RKO (cell line): ENCODE data around the gene INS.
"Not testable (repeated sequence)": the region's sequence is repeated elsewhere in the genome, so short reads cannot be mapped to it uniquely, and the experiment has no call there.

Experiments
- DNase-seq: peaks from one replicate; pipeline ENCODE4 v3.0.0-alpha.2; 2016; ENCODE audit warnings: low spot score

The INS gene

GRCh38 chr11:2198621-2199365, 37.8 kb upstream of the INS start:
- no peak for DNase-seq

- DNase-seq = no peak
These were observed 36.9 kb upstream of the INS start for GRCh38 chr11:2197771-2198520.

GRCh38 chr11:2196970-2197770, 36.2 kb upstream of the INS start:
- peak; percentile 70 for DNase-seq

GRCh38 chr11:2195756-2196088, 34.7 kb upstream of the INS start:
- no peak for DNase-seq

- no peak for DNase-seq
These were observed 34.1 kb upstream of the INS start for GRCh38 chr11:2194877-2195755.

- not testable (repeated sequence) for DNase-seq
These were observed 33.0 kb upstream of the INS start for GRCh38 chr11:2193888-2194595.

- DNase-seq = no peak
These were observed 32.3 kb upstream of the INS start for GRCh38 chr11:2193099-2193887.

- no peak for DNase-seq
These were observed 31.4 kb upstream of the INS start for GRCh38 chr11:2192435-2192834.

- DNase-seq = no peak
These were observed 30.9 kb upstream of the INS start for GRCh38 chr11:2191883-2192282.

- no peak for DNase-seq
These were observed 29.9 kb upstream of the INS start for GRCh38 chr11:2190657-2191471.

- DNase-seq = no peak
These were observed 29.1 kb upstream of the INS start for GRCh38 chr11:2189938-2190656.

GRCh38 chr11:2188745-2189144, 27.7 kb upstream of the INS start:
- no peak for DNase-seq

GRCh38 chr11:2187280-2187707, 26.3 kb upstream of the INS start:
- no peak for DNase-seq

GRCh38 chr11:2186669-2187279, 25.8 kb upstream of the INS start:
- no peak for DNase-seq

- DNase-seq = no peak
These were observed 24.5 kb upstream of the INS start for GRCh38 chr11:2185324-2186085.

GRCh38 chr11:2182692-2183474, 21.9 kb upstream of the INS start:
- DNase-seq = no peak

- DNase-seq = no peak
These were observed 21.1 kb upstream of the INS start for GRCh38 chr11:2182075-2182474.
